SU-DHL-6 (cell line): ENCODE results near the gene MTCL1.

Experiments used
- CTCF ChIP-seq: fragments of 200-600 bp; sonication (generic); IDR thresholded peaks from one replicate; pipeline ENCODE4 v1.5.1; 2017; ENCODE audit warnings: antibody characterized with exemption, mild to moderate bottlenecking, low read length, moderate library complexity; ENCODE audit not compliant: insufficient read depth, poor library complexity, severe bottlenecking
- EZH2phosphoT487 ChIP-seq: fragments of 200-600 bp; sonication (generic), shearing (Covaris generic); conservative IDR thresholded peaks from 2 replicates; pipeline ENCODE4 v1.6.1; 2018; ENCODE audit warnings: mild to moderate bottlenecking, antibody characterized with exemption, low read length, moderate library complexity, mixed read lengths

GRCh38 chr18:8816220-8816619 lies 110.9 kb downstream of the MTCL1 start:
- TF ChIP-seq EZH2phosphoT487 (no peak), CTCF (no peak)
